Measurements from ENCODE around the gene ARHGAP44.
"Not testable (repeated sequence)": the region's sequence is repeated elsewhere in the genome, so short reads cannot be mapped to it uniquely, and the experiment has no call there.

DNA sequence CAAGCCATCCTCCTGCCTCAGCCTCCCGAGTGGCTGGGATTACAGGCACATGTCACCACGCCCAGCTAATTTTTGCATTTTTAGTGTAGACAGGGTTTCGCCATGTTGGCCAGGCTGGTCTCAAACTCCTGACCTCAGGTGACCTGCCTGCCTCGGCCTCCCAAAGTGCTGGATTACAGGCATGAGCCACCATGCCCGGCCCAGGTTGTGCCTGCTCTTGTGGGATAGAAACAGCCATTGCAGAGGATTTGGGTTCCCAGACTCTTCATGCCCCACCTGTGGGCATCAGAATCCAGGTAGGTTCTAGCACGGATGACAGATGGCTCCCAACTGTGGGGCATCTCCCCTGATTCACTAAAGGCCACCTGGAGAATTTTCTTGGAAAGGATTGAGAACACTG, 189.5 kb downstream of the ARHGAP44 start:
- TF ChIP-seq, protein P1, sequence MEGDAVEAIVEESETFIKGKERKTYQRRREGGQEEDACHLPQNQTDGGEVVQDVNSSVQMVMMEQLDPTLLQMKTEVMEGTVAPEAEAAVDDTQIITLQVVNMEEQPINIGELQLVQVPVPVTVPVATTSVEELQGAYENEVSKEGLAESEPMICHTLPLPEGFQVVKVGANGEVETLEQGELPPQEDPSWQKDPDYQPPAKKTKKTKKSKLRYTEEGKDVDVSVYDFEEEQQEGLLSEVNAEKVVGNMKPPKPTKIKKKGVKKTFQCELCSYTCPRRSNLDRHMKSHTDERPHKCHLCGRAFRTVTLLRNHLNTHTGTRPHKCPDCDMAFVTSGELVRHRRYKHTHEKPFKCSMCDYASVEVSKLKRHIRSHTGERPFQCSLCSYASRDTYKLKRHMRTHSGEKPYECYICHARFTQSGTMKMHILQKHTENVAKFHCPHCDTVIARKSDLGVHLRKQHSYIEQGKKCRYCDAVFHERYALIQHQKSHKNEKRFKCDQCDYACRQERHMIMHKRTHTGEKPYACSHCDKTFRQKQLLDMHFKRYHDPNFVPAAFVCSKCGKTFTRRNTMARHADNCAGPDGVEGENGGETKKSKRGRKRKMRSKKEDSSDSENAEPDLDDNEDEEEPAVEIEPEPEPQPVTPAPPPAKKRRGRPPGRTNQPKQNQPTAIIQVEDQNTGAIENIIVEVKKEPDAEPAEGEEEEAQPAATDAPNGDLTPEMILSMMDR (IDR thresholded peaks at IDR 0.05) = not testable (repeated sequence)
- not testable (repeated sequence) for TF ChIP-seq POLR2A (IDR thresholded peaks at IDR 0.05)
